ENCODE results near the gene CD22. TPM values are rescaled to one million over a fixed set of nuclear protein-coding genes. Genes with fewer than 3 reads are reported as not detected.

CD22 gene
- total and polyA plus RNA-seq, 2 of the 13 experiments (the other 11 are each of a cell fraction or from before 2014, with no cell fraction given), result 0.71 to 1.7 TPM

GRCh38 chr19:35337984-35338296 lies 9.0 kb downstream of the CD22 start:
- Histone ChIP-seq H3K4me3 (replicated peaks in 1 of 3; ENCODE audit: insufficient read depth in 1 of 3, low read depth in 2 of 3, low read length in 3 of 3) (no peak overlapping the region), H3K9me3 (ENCODE audit: low read length) (no peaks in the 10 kb centered on the region), H3K4me2 (ENCODE audit: low read depth, low read length) (no peak overlapping the region), H3K27me3 (ENCODE audit: control insufficient read depth in 1 of 2, insufficient read depth in 2 of 2, low read length in 2 of 2) (no peaks in the 10 kb centered on the region), H4K20me1 (ENCODE audit: insufficient read depth, low read length) (no peaks in the 10 kb centered on the region), H3K79me2 (ENCODE audit: insufficient read depth, low read length) (no peaks in the 10 kb centered on the region), H2AFZ (ENCODE audit: low read length) (no peak overlapping the region), H3K27ac (ENCODE audit: extremely low read length, insufficient read depth, low read length) (no peak overlapping the region), H3K36me3 (replicated peaks in 1 of 2; ENCODE audit: control insufficient read depth in 1 of 2, insufficient read depth in 2 of 2, low read length in 2 of 2) (no peaks in the 10 kb centered on the region), H3K4me1 (ENCODE audit: insufficient read depth, low read length) (peaks cover 17% of the 10 kb centered on the region), H3K9ac (ENCODE audit: insufficient read depth, low read depth, low read length) (no peak overlapping the region)
- POLR2A ChIA-PET, result no interaction called here
- CTCF ChIA-PET (ENCODE audit: low intra/inter-chr PET ratio, low total read pairs), result no interaction called here
- FAIRE-seq (no peak), ATAC-seq (no peak), DNase-seq (ENCODE audit: low spot score) (no peak)
- in situ Hi-C loops (cut with HindIII; ENCODE audit: extremely low pct_ligation_motif_present, low pct_unique_long_range_greater_than_20kb) (no loop called here), intact Hi-C loops (cut with micrococcal nuclease; ENCODE audit: unreplicated experiment) (no loop called here)
- BruUV-seq (replicated peaks), result no TSS peak
- WGBS (ENCODE audit: low lambda C conversion rate), result 78% methylated on average over 13 of the region's 13 CpGs
- TF ChIP-seq ZSCAN29 (CRISPR knock-in tag; conservative IDR thresholded peaks at IDR 0.05) (no peak), NKX3-1 (CRISPR knock-in tag; IDR thresholded peaks at IDR 0.05) (no peak), FOSL2 (CRISPR knock-in tag; IDR thresholded peaks at IDR 0.05) (no peak), GLMP (CRISPR knock-in tag; IDR thresholded peaks at IDR 0.05; ENCODE audit: borderline replicate concordance) (no peak), ZNF333 (CRISPR knock-in tag; IDR thresholded peaks at IDR 0.05; ENCODE audit: borderline replicate concordance) (no peak), YEATS4 (CRISPR knock-in tag; IDR thresholded peaks at IDR 0.05; ENCODE audit: borderline replicate concordance) (no peak), HHEX (CRISPR knock-in tag; IDR thresholded peaks at IDR 0.05) (no peak), ZNF577 (CRISPR knock-in tag; IDR thresholded peaks at IDR 0.05; ENCODE audit: borderline replicate concordance, low read depth) (no peak), ZNF780A (CRISPR knock-in tag; IDR thresholded peaks at IDR 0.05) (no peak), MAZ (IDR thresholded peaks at IDR 0.05; ENCODE audit: borderline replicate concordance, low read depth, low read length) (no peak), MAZ (CRISPR knock-in tag; IDR thresholded peaks at IDR 0.05; ENCODE audit: low read depth) (no peak), AGO2 (optimal IDR thresholded peaks at IDR 0.05; ENCODE audit: low read depth, low read length) (no peak), PAX8 (CRISPR knock-in tag; IDR thresholded peaks at IDR 0.05; ENCODE audit: borderline replicate concordance) (no peak), ZNF281 (CRISPR knock-in tag; IDR thresholded peaks at IDR 0.05; ENCODE audit: borderline replicate concordance) (no peak), SOX5 (CRISPR knock-in tag; IDR thresholded peaks at IDR 0.05; ENCODE audit: borderline replicate concordance) (no peak), WIZ (CRISPR knock-in tag; IDR thresholded peaks at IDR 0.05) (no peak), ZFP36 (IDR thresholded peaks at IDR 0.05; ENCODE audit: borderline replicate concordance, low read depth, low read length, partially characterized antibody) (no peak), EP300 (IDR thresholded peaks at IDR 0.05; ENCODE audit: low read depth in 2 of 2, low read length in 2 of 2) (no peak), EP300 (CRISPR knock-in tag; IDR thresholded peaks at IDR 0.05; ENCODE audit: borderline replicate concordance) (no peak)

All from HepG2 (cell line).